Ectodermal cell (in vitro differentiated cells): ENCODE data around the gene PPFIBP1.

Experiments used
- H3K27ac ChIP-seq: 2 replicates; pipeline ENCODE4 v1.7.0; 2013; ENCODE audit warnings: mild to moderate bottlenecking, low read depth, low read length; ENCODE audit not compliant: insufficient read depth, poor library complexity, severe bottlenecking
- H3K27me3 ChIP-seq: 2 replicates; pipeline ENCODE4 v1.7.0; 2013; ENCODE audit warnings: mild to moderate bottlenecking, low read length; ENCODE audit not compliant: insufficient read depth, control insufficient read depth, poor library complexity, severe bottlenecking
- H3K36me3 ChIP-seq: one replicate; pipeline ENCODE4 v1.7.0; 2013; ENCODE audit warnings: low read length; ENCODE audit not compliant: control insufficient read depth, insufficient read depth
- H3K4me1 ChIP-seq: one replicate; pipeline ENCODE4 v1.7.0; 2013; ENCODE audit warnings: low read length; ENCODE audit not compliant: control insufficient read depth, insufficient read depth
- H3K4me3 ChIP-seq: 2 replicates; pipeline ENCODE4 v1.7.0; 2013; ENCODE audit warnings: low read depth, low read length, control low read depth; ENCODE audit not compliant: insufficient read depth
- H3K9me3 ChIP-seq: 2 replicates; pipeline ENCODE4 v1.7.0; 2013; ENCODE audit warnings: mild to moderate bottlenecking, low read length, moderate library complexity; ENCODE audit not compliant: control insufficient read depth
- WGBS, 2 experiments: methylation state at CpG; one replicate each; pipeline ENCODE4 v1.1.7; 2013; ENCODE audit warnings: missing lambda C conversion rate in 2 of 2; 5-methylcytosine and 5-hydroxymethylcytosine counted together

PPFIBP1 gene

GRCh38 chr12:27549801-27550652 lies 26.0 kb downstream of the PPFIBP1 start:
- H3K27ac ChIP-seq, result no peak overlapping the region
- H3K9me3 ChIP-seq, result no peaks in the 10 kb centered on the region
- 74 to 82% methylated on average over 11 to 12 of the region's 12 CpGs for WGBS, 2 experiments
- no peaks in the 10 kb centered on the region for H3K27me3 ChIP-seq
- H3K4me3 ChIP-seq, result no peak overlapping the region
- H3K36me3 ChIP-seq, result no peaks in the 10 kb centered on the region
- no peaks in the 10 kb centered on the region for H3K4me1 ChIP-seq

GRCh38 chr12:27550653-27550975 lies 26.6 kb downstream of the PPFIBP1 start:
- no peak overlapping the region for H3K27ac ChIP-seq
- no peaks in the 10 kb centered on the region for H3K27me3 ChIP-seq
- no peak overlapping the region for H3K4me3 ChIP-seq
- no peaks in the 10 kb centered on the region for H3K4me1 ChIP-seq
- H3K9me3 ChIP-seq, result no peaks in the 10 kb centered on the region
- WGBS, 2 experiments, result 89 to 90% methylated on average over 4 of the region's 4 CpGs
- H3K36me3 ChIP-seq, result no peaks in the 10 kb centered on the region

- Histone ChIP-seq H3K27ac (no peak overlapping the region), H3K4me1 (no peaks in the 10 kb centered on the region), H3K4me3 (no peak overlapping the region), H3K27me3 (no peaks in the 10 kb centered on the region), H3K9me3 (no peaks in the 10 kb centered on the region), H3K36me3 (no peaks in the 10 kb centered on the region)
- WGBS, 2 experiments, result 95 to 96% methylated on average over 9 of the region's 9 CpGs
Observed at GRCh38 chr12:27551172-27551840, 27.3 kb downstream of the PPFIBP1 start.

GRCh38 chr12:27552235-27552634 lies 28.2 kb downstream of the PPFIBP1 start:
- WGBS, 2 experiments, result 95 to 96% methylated on average over 6 of the region's 6 CpGs
- no peak overlapping the region for H3K27ac ChIP-seq
- H3K27me3 ChIP-seq, result no peaks in the 10 kb centered on the region
- H3K9me3 ChIP-seq, result no peaks in the 10 kb centered on the region
- H3K36me3 ChIP-seq, result no peaks in the 10 kb centered on the region
- no peaks in the 10 kb centered on the region for H3K4me1 ChIP-seq
- H3K4me3 ChIP-seq, result no peak overlapping the region

GRCh38 chr12:27552886-27553560 lies 29.0 kb downstream of the PPFIBP1 start:
- Histone ChIP-seq H3K9me3 (no peaks in the 10 kb centered on the region), H3K36me3 (no peaks in the 10 kb centered on the region), H3K27me3 (no peaks in the 10 kb centered on the region), H3K27ac (no peak overlapping the region), H3K4me3 (no peak overlapping the region), H3K4me1 (no peaks in the 10 kb centered on the region)
- WGBS, 2 experiments, result 91 to 95% methylated on average over 8 of the region's 8 CpGs

GRCh38 chr12:27553941-27554340 lies 29.9 kb downstream of the PPFIBP1 start:
- H3K9me3 ChIP-seq, result no peaks in the 10 kb centered on the region
- no peaks in the 10 kb centered on the region for H3K36me3 ChIP-seq
- no peak overlapping the region for H3K27ac ChIP-seq
- H3K4me3 ChIP-seq, result no peak overlapping the region
- no peaks in the 10 kb centered on the region for H3K27me3 ChIP-seq
- WGBS, 2 experiments, result 93 to 98% methylated on average over 3 of the region's 3 CpGs
- no peaks in the 10 kb centered on the region for H3K4me1 ChIP-seq

- no peaks in the 10 kb centered on the region for H3K36me3 ChIP-seq
- H3K9me3 ChIP-seq, result no peaks in the 10 kb centered on the region
- no peak overlapping the region for H3K4me3 ChIP-seq
- H3K27ac ChIP-seq, result no peak overlapping the region
- 93 to 94% methylated on average over 14 of the region's 14 CpGs for WGBS, 2 experiments
- H3K4me1 ChIP-seq, result no peaks in the 10 kb centered on the region
- H3K27me3 ChIP-seq, result no peaks in the 10 kb centered on the region
Observed at GRCh38 chr12:27554421-27555186, 30.6 kb downstream of the PPFIBP1 start.

- H3K27ac ChIP-seq, result no peak overlapping the region
- no peaks in the 10 kb centered on the region for H3K36me3 ChIP-seq
- no peak overlapping the region for H3K4me3 ChIP-seq
- H3K27me3 ChIP-seq, result no peaks in the 10 kb centered on the region
- H3K4me1 ChIP-seq, result no peaks in the 10 kb centered on the region
- 92 to 96% methylated on average over 4 to 5 of the region's 5 CpGs for WGBS, 2 experiments
- no peaks in the 10 kb centered on the region for H3K9me3 ChIP-seq
Observed at GRCh38 chr12:27555361-27555760, 31.4 kb downstream of the PPFIBP1 start.

GRCh38 chr12:27555925-27556778 lies 32.1 kb downstream of the PPFIBP1 start:
- no peaks in the 10 kb centered on the region for H3K36me3 ChIP-seq
- H3K9me3 ChIP-seq, result no peaks in the 10 kb centered on the region
- no peak overlapping the region for H3K27ac ChIP-seq
- no peaks in the 10 kb centered on the region for H3K27me3 ChIP-seq
- no peak overlapping the region for H3K4me3 ChIP-seq
- 90 to 94% methylated on average over 5 to 6 of the region's 6 CpGs for WGBS, 2 experiments
- no peaks in the 10 kb centered on the region for H3K4me1 ChIP-seq
